Panc1 (cell line): ENCODE measurements around the gene PSMA7. TPM values are rescaled to one million over a fixed set of nuclear protein-coding genes. Genes with fewer than 3 reads are reported as not detected.

Source experiments
- ATAC-seq: fragments of 200-7000 bp; cut with Tn5 transposase; 2 replicates; pipeline ENCODE4 v1.9.1; 2020; ENCODE audit warnings: mild to moderate bottlenecking, moderate library complexity
- BruUV-seq: library from RNA; stranded (reverse); fragments of 400-500 nt; replicated peaks from 2 replicates; lab custom pipeline; 2021; lab: Mats Ljungman, UMichigan
- CTCF ChIA-PET: fragments of 300-600 bp; sonication (Branson Sonifier 250); formaldehyde crosslinking; loops from one replicate; lab custom pipeline; 2022; ENCODE audit warnings: antibody characterized with exemption; lab: Charles Lee
- POLR2A ChIA-PET: fragments of 300-600 bp; sonication (Branson Sonifier 250); formaldehyde crosslinking; loops from one replicate; lab custom pipeline; 2022; ENCODE audit warnings: antibody characterized with exemption; lab: Charles Lee
- DNase-seq: peaks from one replicate; pipeline ENCODE4 v3.0.0-alpha.2; 2010; ENCODE audit warnings: low read depth, low spot score
- H3K27ac ChIP-seq: 2 replicates; pipeline ENCODE4 v1.5.1; 2011; ENCODE audit warnings: mild to moderate bottlenecking, low read length, inconsistent platforms
- H3K27me3 ChIP-seq: fragments of 200-500 bp; sonication (Bioruptor generic); 2 replicates; pipeline ENCODE4 v1.6.0; 2014; ENCODE audit warnings: low read length, inconsistent platforms; ENCODE audit not compliant: control insufficient read depth, insufficient read depth
- H3K36me3 ChIP-seq: fragments of 200-500 bp; sonication (Bioruptor generic); 2 replicates; pipeline ENCODE4 v1.5.1; 2014; ENCODE audit warnings: inconsistent platforms, mild to moderate bottlenecking, low read length, moderate library complexity; ENCODE audit not compliant: control insufficient read depth, insufficient read depth
- H3K4me1 ChIP-seq: 2 replicates; pipeline ENCODE4 v1.5.1; 2011; ENCODE audit warnings: inconsistent platforms, mild to moderate bottlenecking, low read length, moderate library complexity; ENCODE audit not compliant: control insufficient read depth, insufficient read depth
- H3K4me3 ChIP-seq, 2 experiments: 2 replicates each; pipeline ENCODE4 v1.5.1; 2011 to 2012; ENCODE audit warnings: low read depth in 2 of 2, low read length in 2 of 2, mild to moderate bottlenecking in 2 of 2, inconsistent platforms in 1 of 2, moderate library complexity in 1 of 2
- H3K9me3 ChIP-seq: fragments of 200-500 bp; sonication (Bioruptor generic); 2 replicates; pipeline ENCODE4 v1.5.1; 2014; ENCODE audit warnings: low read depth, mild to moderate bottlenecking, inconsistent platforms, low read length, moderate library complexity; ENCODE audit not compliant: control insufficient read depth, insufficient read depth
- CTCF ChIP-seq: fragments of 450-650 bp; IDR thresholded peaks from 2 replicates; pipeline ENCODE4 v1.5.1; 2017; ENCODE audit warnings: mild to moderate bottlenecking
- POLR2AphosphoS5 ChIP-seq: IDR thresholded peaks from 2 replicates; pipeline ENCODE4 v1.6.1; 2012; ENCODE audit warnings: mild to moderate bottlenecking, low read depth, low read length, moderate library complexity
- REST ChIP-seq, 2 experiments: IDR thresholded peaks; 2 replicates each; pipeline ENCODE4 v1.6.1; 2011 to 2012; ENCODE audit warnings: low read depth in 2 of 2, control low read depth in 1 of 2, low read length in 1 of 2, mild to moderate bottlenecking in 1 of 2, moderate library complexity in 1 of 2; ENCODE audit not compliant: insufficient read depth in 1 of 2
- SIN3A ChIP-seq: IDR thresholded peaks from 2 replicates; pipeline ENCODE4 v1.6.1; 2012; ENCODE audit warnings: low read depth, mild to moderate bottlenecking, low read length, moderate library complexity, borderline replicate concordance; ENCODE audit not compliant: insufficient read depth
- TCF7L2 ChIP-seq: IDR thresholded peaks from 2 replicates; pipeline ENCODE4 v1.6.1; 2011; ENCODE audit warnings: mild to moderate bottlenecking, low read depth, low read length, inconsistent platforms
- in situ Hi-C: cut with HindIII; loops from 2 replicates; pipeline ENCODE4 v1.10.0; 2016; ENCODE audit warnings: low sequenced_read_pairs, low pct_unique_long_range_greater_than_20kb
- intact Hi-C: fragments of 100-400 bp; cut with micrococcal nuclease; formaldehyde crosslinking; loops from one replicate; pipeline ENCODE4 v1.10.0; 2022; ENCODE audit not compliant: unreplicated experiment
- total RNA-seq: library from RNA; stranded (reverse); gene quantifications from one replicate; pipeline ENCODE4 v1.2.1, GENCODE V29; 2021; ENCODE audit not compliant: unreplicated experiment

The PSMA7 gene
- total RNA-seq, 1 experiment from 2014 or later = 402 TPM

GRCh38 chr20:62186887-62187866 is 44.0 kb upstream of the PSMA7 start:
- intact Hi-C loops = no loop called here
- no peaks in the 10 kb centered on the region for H3K27me3 ChIP-seq
- TF ChIP-seq TCF7L2 (no peak), REST (IDR thresholded peaks at IDR 0.05; ENCODE audit: insufficient read depth in 1 of 2, low read depth in 2 of 2, low read length in 1 of 2) (no peak), CTCF (no peak)
- CTCF ChIA-PET = no interaction called here
- DNase-seq = no peak
- H3K4me3 ChIP-seq = no peak overlapping the region
- in situ Hi-C loops = no loop called here
- H3K9me3 ChIP-seq = no peaks in the 10 kb centered on the region
- POLR2A ChIA-PET = interaction anchor here (0.6 kb wide), 1 partner anchor 12 kb away, joined by 3 read pairs; no protein-coding TSS in a partner anchor
- peaks cover 8% of the 10 kb centered on the region; the same call in 1 of the 2 replicates for H3K4me1 ChIP-seq
- BruUV-seq = no TSS peak
- peaks cover 7% of the 10 kb centered on the region; the same call in 1 of the 2 replicates for H3K36me3 ChIP-seq
- no peak for ATAC-seq
- H3K27ac ChIP-seq = no peak overlapping the region

GRCh38 chr20:62186096-62186426 is 42.9 kb upstream of the PSMA7 start:
- no peak for TF ChIP-seq POLR2AphosphoS5
- TF ChIP-seq CTCF = no peak
- no peak for TF ChIP-seq TCF7L2
- TF ChIP-seq SIN3A = no peak
- TF ChIP-seq REST (IDR thresholded peaks at IDR 0.05; ENCODE audit: insufficient read depth in 1 of 2, low read depth in 2 of 2, low read length in 1 of 2) = no peak
- ChIA-PET POLR2A (no interaction called here), CTCF (no interaction called here)
- H3K27ac ChIP-seq = no peak overlapping the region
- no TSS peak for BruUV-seq
- no peak overlapping the region for H3K4me3 ChIP-seq
- H3K36me3 ChIP-seq = peaks cover 8% of the 10 kb centered on the region; the same call in 1 of the 2 replicates
- no peaks in the 10 kb centered on the region for H3K9me3 ChIP-seq
- H3K4me1 ChIP-seq = peaks cover 15% of the 10 kb centered on the region; the same call in 1 of the 2 replicates
- no peaks in the 10 kb centered on the region for H3K27me3 ChIP-seq
- no peak for DNase-seq
- ATAC-seq = no peak
- in situ Hi-C loops (no loop called here), intact Hi-C loops (no loop called here)
